Upper lobe of left lung (tissue), 4 donors: ENCODE measurements around the gene GAST.

Experiments
- CTCF ChIP-seq, 6 experiments: fragments of 450-650 bp in 4 of 6; fragments of 200-600 bp in 2 of 6; sonication (generic) in 2 of 6; IDR thresholded peaks; one replicate each; pipeline ENCODE4 v1.5.1; 2016 to 2019; ENCODE audit warnings: antibody characterized with exemption in 6 of 6
- POLR2A ChIP-seq, 4 donors: fragments of 450-650 bp; IDR thresholded peaks; one replicate each; pipeline ENCODE4 v1.5.1; 2016 to 2017; ENCODE audit warnings: antibody characterized with exemption in 4 of 4, mild to moderate bottlenecking in 2 of 4
- POLR2AphosphoS5 ChIP-seq, 2 donors: sonication (generic); formaldehyde crosslinking; IDR thresholded peaks; one replicate each; pipeline ENCODE4 v1.5.1; 2017; ENCODE audit warnings: antibody characterized with exemption in 2 of 2

- no peak for TF ChIP-seq CTCF (IDR thresholded peaks at IDR 0.05)
- no peak for TF ChIP-seq POLR2A (IDR thresholded peaks at IDR 0.05)
- TF ChIP-seq POLR2AphosphoS5 (IDR thresholded peaks at IDR 0.05), result no peak
Measured at GRCh38 chr17:41748275-41748674, 36.1 kb downstream of the GAST start.
